HG03571 (cell line): ENCODE measurements around the gene RABEP1.
A peak's percentile ranks its signal among the peaks of the same experiment; 100 is the strongest.

Experiments used
- ATAC-seq: cut with Tn5 transposase; IDR thresholded peaks from one replicate; pipeline ENCODE4 v1.9.1; 2021; ENCODE audit not compliant: unreplicated experiment

RABEP1 gene

DNA sequence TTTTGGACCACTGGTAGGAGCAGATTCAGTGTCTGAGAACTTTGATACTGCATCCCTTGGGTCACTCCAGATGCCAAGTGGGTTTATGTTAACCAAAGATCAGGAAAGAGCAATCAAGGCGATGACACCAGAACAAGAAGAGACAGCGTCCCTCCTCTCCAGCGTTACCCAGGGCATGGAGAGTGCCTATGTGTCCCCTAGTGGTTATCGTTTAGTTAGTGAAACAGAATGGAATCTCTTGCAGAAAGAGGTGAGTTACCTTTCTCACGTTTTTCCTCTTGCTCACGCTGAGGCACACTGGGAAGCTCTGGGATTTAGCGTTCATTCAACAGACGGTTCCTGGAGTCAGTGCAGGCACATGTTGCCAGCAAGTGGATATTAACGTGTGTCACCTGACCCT is 79.3 kb downstream of the RABEP1 start:
- no peak for ATAC-seq

DNA sequence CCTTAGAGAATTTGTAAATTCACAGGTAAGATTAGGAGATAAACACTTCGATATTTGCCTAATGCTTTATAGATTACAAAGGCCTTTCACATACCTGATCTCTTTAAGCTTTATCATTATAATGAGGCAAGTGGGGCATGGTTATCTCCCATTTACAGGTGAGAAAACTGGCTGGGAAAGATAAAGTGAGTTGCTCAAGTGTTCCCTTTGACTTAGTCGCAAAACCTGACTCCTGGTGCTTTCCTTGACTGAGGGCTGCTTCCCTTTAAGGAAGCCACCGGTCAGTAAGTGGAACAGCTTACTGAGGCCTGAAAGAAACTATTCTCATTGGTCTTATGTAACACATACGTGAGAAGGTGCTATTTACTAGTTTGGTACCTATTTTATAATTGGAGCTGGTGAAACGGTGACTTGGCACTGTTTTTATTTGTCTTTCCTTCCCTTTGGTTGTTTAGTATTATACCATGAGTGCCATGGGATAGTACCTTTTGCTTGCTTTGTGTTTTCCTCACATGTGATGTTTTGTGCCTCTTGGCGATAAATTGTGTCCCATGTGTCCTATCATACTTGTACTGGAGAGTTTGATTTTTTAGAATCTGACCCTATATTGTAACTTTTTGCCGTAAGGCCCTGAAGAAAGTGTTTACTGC is 80.2 kb downstream of the RABEP1 start:
- ATAC-seq, result no peak

DNA sequence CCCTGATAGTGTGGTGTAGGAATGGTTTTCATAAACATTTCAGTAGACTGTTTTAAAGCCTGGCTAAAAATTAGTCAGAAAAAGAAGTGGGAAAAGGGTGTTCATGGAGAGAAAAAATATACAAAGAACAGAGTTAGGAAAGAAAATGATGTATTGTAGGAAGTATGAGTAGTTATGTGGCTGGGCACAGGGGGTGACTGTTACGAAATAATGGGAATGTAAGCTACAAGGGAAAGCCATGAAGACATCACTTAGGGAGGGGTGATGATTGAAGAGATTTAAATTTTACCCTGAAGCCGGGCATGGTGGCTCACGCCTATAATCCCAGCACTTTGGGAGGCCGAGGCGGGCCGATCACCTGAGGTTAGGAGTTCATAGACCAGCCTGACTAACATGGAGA is 82.1 kb downstream of the RABEP1 start:
- ATAC-seq, result no peak

DNA sequence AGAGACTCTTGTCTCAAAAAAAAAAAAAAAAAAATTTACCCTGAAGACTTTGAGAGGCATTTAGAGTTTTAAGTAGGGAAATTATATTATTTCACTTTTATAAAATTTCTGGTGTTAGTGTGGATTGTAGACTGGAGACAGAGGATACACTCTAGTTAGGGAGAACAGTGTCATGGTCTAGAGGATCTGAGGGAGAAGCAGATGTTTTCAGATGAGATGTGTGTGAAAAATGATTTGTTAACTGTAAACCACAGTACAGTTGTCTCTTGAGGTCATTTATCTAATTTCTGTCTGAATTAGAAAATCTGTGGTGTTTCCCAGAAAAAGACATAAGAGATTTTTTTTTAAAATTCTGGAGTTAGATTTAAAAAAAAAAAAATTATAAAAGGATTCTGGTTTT is 82.6 kb downstream of the RABEP1 start:
- no peak for ATAC-seq

DNA sequence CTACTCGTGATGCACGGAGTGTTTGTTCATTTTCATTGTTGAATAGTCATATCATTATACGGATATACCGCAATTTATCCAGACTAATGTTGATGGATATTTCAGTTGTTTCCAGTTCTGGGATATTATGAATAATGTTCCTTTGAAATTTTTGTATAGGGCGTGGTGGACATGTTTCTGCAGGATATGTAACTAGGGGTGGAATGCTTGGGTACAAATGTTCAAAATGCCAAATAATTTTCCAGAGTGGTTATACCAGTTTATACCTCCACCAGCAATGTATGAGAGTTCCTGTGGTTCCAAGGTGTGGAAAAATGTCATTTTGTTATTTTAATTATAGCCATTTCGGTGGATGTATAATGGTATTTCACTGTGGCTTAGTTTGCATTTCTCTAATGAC is 83.7 kb downstream of the RABEP1 start:
- no peak for ATAC-seq

DNA sequence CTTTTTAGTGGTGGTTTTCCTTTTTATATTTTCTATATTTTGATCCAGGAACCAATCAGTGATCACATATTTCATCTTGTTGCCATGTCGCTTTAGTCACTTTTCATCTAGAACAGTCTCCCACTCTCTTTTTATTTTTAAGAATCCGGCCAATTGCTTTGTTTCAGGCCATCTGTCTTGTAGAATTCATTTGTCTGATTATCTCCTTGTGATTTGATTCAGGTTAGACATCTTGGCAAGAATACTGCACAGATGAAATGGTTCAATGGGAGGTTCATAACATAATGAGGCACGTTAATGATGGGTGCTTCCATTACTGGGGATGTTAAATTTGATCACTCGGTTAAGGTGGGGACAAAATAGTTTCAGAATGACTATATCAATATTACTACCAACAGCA is 88.3 kb downstream of the RABEP1 start:
- no peak for ATAC-seq

DNA sequence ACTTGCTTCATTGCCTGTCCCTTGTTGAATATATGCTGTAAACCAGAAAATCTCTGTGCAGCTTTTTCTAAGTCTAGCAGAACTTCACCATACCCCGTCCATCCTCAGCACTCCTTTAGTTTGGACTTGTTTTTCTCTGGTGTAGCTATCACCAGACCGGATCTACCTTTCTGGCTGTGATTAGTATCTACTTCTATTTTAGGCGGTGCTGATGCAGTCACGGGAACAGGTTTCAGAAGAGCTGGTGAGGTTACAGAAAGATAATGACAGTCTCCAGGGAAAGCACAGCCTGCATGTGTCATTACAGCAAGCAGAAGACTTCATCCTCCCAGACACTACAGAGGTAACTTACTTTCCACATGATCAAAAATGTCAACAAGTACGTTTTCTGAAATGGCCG is 91.0 kb downstream of the RABEP1 start:
- ATAC-seq, result no peak

DNA sequence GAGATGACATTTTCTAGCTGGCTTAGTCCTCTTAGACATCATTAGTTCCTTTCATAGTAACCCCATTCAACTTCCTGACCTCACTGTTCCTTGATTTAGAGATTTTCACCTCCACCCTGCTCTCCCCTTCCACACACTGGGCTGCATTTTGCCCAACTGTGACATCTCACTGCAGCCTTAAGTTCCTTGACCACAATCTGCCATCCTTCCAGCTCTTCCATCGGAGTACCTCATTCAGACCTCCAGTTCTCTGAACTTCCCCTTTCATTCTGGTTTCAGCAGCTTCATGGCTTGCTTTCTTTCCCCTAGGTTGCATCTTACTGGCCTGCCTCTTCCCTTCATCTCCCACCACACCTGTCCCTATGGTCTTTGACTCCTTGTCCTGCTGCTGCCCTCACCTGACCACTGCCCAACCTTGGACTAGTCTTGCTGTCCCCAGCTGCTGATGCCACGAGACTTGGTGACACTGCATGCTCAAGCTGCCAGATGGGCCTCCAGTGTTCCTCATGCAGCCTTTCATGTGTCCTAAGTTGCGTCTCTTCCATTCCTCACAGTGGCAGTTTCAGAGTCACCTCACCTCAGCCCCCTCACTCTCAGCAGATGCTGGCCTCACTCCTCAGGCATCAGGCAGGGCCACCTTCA is 96.6 kb downstream of the RABEP1 start:
- ATAC-seq, result no peak

DNA sequence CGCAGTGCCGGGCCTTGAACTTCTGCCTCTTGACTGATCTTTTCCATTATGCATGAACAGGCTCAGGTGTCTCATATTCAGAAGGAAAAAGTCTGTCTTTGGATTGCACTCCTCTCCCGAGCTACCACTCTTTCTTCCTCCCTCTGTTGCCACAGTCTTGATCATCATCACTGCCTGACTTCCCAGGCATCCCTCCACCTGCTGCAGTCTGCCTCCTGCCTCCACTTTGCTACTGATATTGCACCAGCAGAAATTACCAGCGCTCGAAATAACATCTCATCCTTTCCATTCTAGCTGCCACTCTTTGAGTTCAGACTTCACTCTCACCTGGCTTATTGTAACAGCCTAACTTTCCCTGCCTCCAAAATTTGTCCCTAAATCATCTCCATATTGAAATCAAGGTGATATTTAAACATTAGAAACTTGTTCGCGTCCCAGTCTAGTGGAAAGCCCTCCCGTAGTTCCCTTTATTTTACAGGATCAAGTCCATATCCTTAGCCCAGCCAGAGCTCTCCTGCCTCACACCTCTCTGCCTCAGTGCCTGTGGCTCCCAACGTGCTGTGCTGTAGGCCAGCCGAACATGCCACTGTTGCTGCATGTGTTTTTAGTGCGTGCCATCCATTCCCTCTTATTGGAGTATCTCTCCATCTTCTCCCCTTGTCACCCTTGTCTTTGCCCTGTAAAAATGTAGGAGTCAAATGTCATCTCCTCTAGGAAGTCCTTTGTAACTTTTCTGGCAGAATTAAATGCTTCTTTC is 97.4 kb downstream of the RABEP1 start:
- ATAC-seq, result no peak

DNA sequence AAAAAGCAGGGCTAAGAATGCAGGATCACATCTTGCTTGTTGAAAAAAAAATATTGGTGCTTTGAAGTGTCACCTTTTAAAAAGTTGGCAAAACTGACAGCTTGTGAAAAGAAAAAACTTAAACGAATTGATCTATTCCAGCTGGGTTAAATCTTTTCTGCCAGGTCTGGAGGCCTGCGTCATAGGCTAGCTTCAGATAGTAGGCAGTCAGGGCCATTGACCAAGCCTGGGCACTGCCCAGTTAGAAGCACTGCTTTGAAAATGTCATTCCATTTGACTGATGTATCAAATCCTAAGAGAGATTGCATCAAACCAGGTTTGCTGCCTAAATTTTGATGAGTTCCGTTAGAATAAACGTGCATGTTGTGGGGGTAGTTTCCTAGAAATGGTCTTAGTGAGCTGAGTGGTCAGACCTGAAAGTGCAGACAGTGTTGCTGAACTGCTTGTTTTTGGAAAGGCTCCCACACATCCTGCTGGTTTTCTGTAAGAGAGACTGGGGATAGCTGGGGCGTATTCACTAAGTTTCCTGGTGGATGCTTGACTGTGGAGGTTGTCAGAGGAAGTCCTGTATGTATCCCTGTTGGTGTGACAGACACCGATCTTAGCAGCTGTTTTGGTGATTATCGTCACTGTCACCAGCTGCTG is 98.5 kb downstream of the RABEP1 start:
- no peak for ATAC-seq

DNA sequence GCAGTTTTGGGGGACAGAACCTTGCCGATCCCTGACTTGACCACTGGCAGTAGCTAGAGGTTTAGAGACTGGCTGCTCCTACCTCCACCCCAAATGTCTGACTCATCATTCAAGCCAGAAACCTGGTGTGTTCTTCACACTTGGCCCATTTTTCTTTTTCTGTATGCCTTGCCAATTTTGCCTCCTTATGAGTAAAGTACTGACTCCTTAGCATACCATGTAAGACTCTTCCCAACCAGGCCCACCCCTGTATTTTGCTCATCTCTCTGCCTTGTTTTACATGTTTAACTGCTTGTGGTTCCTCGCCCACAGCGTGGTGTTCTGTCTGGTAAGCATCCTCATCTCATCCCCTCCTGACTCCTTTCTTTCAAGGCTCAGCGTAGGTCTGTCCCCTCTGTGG is 99.5 kb downstream of the RABEP1 start:
- no peak for ATAC-seq

DNA sequence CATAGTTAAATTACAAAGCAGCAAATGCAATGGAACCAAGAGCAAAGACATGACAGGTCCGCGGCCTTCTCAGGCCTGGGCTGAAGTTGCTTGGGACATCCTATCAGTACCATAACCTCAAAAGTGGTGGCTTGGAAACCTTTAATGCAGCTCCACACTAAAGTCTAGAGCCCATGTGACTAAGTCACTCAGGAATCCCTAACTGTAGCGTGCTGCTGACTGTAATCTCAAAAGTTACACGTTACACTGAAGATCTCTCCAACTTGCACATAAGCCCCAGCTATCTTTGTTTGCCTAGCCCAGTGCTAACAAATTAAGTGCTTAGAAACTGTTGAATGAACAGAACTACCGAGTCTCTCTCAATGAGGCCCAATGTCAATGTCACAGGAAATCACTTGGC is 109.6 kb downstream of the RABEP1 start:
- no peak for ATAC-seq

DNA sequence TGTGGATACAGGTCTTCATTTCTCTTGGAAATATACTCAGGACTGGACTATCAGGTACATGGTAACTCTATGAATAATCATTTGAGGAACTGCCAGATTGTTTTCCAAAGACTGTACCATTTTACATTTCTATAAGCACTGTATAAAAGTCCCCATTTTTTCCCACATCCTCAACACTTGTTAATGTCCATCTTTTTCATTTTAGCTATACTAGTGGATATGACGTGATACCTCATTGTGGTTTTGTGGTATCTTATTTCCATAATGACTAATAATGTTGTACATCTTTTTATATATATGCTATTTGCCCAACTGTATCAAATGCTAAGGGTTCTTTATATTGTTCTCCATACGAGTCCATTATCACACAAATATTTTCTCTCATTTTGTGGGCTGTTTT is 114.5 kb downstream of the RABEP1 start:
- ATAC-seq, result no peak

DNA sequence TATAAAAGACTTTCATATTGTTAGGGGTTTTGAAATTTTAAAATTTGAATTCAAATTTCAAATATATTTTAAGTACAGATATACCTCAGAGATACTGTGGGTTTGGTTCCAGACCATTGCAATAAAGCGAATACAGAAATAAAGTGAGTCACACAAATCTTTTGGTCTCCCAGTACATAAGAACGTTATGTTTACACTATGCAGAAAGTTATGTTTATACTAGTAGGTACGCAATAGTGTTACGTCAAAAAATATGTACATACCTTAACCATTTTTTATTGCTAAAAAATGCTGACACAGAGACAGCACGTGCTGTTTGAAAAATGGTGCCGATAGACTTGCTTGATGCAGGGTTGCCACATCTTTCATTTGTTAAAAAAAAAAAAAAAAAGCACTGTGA is 117.7 kb downstream of the RABEP1 start:
- ATAC-seq, result no peak

DNA sequence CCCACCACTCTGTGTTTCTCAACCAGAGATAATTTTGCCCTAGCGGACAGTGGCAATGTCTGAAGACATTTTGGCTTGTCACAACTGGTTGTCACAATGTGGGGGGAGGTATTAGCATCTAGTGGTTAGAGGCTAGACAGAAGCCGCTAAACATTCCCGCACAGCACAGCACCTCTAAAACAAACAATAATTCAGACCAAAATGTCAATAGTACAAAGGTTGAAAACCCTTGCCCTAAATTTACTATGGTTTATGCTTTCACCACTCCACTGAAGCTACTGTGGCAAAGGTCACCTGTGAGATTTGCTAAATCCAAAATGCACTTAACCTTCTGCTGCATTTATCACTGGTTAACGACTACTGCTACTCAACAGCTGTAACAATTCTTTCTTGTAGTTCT is 123.3 kb downstream of the RABEP1 start:
- ATAC-seq, result no peak

DNA sequence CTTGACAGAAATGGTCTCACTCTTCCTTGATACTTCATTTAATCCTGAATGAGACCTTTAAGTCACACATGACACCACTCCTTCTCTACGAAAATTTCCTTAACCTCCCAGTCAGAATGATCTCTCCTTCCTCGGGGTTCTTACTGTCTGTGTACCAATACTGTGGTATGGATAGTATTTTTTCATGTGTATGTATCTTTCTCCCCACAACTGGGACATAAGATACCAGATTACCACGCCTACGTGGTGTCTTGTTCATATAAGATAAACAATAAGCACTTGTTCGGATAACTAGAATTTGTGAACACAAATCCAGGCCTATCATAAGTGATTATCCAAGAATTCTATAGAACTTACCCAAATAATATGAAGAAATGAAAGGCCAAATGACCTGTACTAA is 126.1 kb downstream of the RABEP1 start:
- no peak for ATAC-seq

DNA sequence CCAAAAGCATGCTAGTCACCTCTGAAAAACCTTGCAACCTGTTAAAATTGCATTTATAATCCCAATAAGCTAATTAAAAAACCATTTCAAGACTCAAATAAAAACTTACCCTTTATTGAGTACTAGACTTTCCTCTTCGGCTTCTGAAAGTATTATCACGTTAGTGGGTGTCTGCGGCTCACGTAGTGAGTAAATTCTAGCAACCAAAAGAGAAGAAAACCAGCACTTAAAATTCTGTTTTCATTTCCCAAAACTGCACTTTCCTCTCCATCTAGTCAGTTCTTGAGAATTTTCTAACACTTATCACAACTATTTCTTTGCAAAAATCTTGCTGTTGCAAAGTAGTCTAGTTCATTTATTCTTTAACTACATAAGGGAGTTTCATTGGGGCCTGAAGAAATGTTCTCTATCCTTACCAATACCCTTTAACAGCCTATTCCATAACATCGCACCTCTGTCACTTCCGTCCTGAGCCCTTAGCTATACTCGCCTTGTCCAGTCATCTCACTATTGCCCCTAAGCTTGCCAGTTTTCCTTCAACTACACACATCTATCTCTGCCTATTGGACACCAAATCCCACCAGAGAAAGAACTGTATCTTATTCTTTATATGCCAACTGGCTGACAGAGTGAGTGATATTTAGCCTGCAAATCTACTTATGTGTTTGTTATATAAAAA is 128.6 kb downstream of the RABEP1 start:
- no peak for ATAC-seq

DNA sequence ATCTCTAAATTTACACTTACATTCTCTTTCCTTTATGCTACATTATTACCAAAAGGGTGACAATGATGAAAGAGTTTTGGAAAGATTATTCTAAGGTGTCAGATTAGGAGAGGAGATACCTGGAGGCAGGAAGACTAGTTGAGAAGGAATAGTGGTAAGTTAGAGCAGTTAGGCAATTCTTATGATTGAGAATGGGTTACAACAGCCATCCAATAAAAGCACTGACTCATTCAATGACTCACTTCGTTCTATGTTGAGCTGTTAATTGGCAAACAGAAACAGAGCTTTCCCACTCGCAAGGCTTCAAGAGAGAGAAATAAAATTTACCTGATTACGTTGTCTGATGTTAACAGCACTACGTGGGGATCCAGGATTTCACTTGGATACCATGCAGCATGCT is 131.6 kb downstream of the RABEP1 start:
- no peak for ATAC-seq

DNA sequence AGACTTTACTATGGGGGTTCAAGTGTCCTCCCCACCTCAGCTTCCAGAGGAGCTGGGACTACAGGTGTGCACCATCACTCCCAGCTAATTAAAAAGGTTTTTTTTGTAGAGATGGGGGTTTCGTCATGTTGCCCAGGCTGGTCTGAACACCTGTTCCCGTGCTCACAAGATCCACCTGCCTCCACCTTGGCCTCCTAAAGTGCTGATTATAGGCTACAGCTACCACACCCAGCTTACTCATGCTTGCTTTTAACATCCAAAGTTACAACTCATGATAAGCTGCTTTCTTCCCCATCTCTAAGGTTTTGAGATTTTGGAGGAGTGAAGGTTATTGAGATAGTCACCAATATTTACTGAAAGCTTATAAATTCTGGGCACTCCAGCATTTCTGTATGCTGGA is 134.8 kb downstream of the RABEP1 start:
- ATAC-seq, result no peak

DNA sequence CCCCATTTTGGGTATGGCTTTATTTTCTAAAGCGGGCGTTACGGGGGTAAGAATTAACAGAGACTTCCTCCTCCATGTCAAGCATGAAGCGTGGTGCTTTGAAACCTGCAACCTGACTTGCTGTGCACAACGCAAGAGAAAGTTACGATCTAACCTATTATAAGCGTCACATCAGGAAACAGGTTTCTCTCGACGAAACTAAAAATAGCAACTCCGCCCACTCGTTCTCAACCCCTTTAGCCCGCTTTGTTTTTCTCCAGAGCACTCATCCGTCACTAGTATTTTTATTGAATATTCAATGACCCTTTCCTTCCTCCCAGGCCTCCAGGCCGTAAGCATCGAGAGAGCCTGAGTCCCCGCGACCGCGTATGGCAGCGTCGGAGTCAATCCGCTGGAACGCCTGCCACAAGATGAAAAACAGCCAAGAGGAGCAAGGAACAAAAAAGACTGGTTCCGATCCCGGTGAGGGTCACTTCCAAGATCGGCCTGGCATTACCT is 136.8 kb downstream of the RABEP1 start:
- peak; percentile 31 for ATAC-seq

DNA sequence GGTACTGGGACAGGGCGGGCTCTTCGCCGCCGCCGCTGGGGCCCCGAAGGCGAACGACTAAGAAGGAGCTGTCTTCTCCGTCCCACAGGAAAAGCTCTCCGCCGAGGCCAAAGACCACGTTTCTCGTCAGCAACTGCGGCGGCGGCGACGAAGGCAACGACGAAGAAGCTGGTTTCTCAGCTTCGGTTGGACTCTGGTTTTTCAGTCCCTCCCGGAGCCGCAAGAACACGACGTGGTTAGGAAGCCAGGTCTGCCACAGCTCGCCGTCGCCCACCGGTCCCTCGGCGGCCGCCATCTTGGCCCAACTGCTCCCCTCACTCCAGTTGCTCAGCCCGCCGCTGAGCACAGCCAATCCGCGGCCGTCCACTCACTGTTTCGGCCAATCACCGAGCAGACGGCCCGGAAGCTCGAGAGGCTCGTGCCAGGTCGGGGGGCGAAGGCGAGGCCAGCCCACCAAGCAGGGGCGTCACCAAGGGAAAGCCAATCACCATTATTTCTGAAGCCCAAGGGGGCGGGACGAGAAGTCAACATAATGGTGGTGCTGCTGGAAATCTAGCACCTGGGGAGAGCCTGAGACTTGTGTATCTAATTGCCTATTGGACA is 137.4 kb downstream of the RABEP1 start, which contains the start of gene NUP88:
Gene NUP88, minus strand, starts transcription at position 307 of the 603 bp plus-strand sequence. Its CDS starts 12 bp downstream, at position 295.
- ATAC-seq, result peak; percentile 78
